KMS-11 (cell line): Measurements from ENCODE around the gene ZNF665.
"Not testable (repeated sequence)": the region's sequence is repeated elsewhere in the genome, so short reads cannot be mapped to it uniquely, and the experiment has no call there.

Experiments
- H2AFZ ChIP-seq: fragments of 200-600 bp; sonication (generic); 2 replicates; pipeline ENCODE4 v1.6.1; 2016; ENCODE audit warnings: antibody characterized with exemption, mixed run types, low read depth
- H3K27ac ChIP-seq: fragments of 200-600 bp; sonication (generic); 2 replicates; pipeline ENCODE4 v1.6.1; 2016; ENCODE audit warnings: mild to moderate bottlenecking, mixed run types
- H3K27me3 ChIP-seq: fragments of 200-600 bp; sonication (generic); 2 replicates; pipeline ENCODE4 v1.6.1; 2017; ENCODE audit warnings: mild to moderate bottlenecking, low read depth, mixed run types, moderate library complexity; ENCODE audit not compliant: insufficient read depth
- H3K36me3 ChIP-seq: fragments of 200-600 bp; sonication (generic); 2 replicates; pipeline ENCODE4 v1.6.1; 2017; ENCODE audit warnings: mild to moderate bottlenecking, mixed run types; ENCODE audit not compliant: insufficient read depth
- H3K4me1 ChIP-seq: fragments of 200-600 bp; sonication (generic); 2 replicates; pipeline ENCODE4 v1.6.1; 2016; ENCODE audit warnings: mild to moderate bottlenecking, low read depth, mixed run types; ENCODE audit not compliant: poor library complexity, severe bottlenecking
- H3K4me2 ChIP-seq: fragments of 200-600 bp; sonication (generic); 2 replicates; pipeline ENCODE4 v1.7.0; 2016; ENCODE audit warnings: mild to moderate bottlenecking, mixed run types
- H3K4me3 ChIP-seq: fragments of 200-600 bp; sonication (generic); IDR thresholded peaks from 2 replicates; pipeline ENCODE4 v1.6.1; 2017; ENCODE audit warnings: low read depth, low read length, mixed read lengths; ENCODE audit not compliant: insufficient read depth
- H3K79me2 ChIP-seq: fragments of 200-600 bp; sonication (generic); 2 replicates; pipeline ENCODE4 v1.6.1; 2016; ENCODE audit warnings: low read depth, mixed run types; ENCODE audit not compliant: insufficient read depth
- H3K9ac ChIP-seq: fragments of 200-600 bp; sonication (generic); 2 replicates; pipeline ENCODE4 v1.6.1; 2016; ENCODE audit warnings: mild to moderate bottlenecking, mixed run types
- H4K20me1 ChIP-seq: fragments of 200-600 bp; sonication (generic); 2 replicates; pipeline ENCODE4 v1.6.1; 2016; ENCODE audit warnings: mild to moderate bottlenecking, mixed run types; ENCODE audit not compliant: insufficient read depth
- TF ChIP-seq, protein P1 (sequence below): fragments of 200-600 bp; sonication (generic); conservative IDR thresholded peaks from 2 replicates; pipeline ENCODE4 v1.6.1; 2017; ENCODE audit warnings: low read depth, mild to moderate bottlenecking, antibody characterized with exemption, low read length, moderate library complexity, mixed read lengths

Gene ZNF665

DNA sequence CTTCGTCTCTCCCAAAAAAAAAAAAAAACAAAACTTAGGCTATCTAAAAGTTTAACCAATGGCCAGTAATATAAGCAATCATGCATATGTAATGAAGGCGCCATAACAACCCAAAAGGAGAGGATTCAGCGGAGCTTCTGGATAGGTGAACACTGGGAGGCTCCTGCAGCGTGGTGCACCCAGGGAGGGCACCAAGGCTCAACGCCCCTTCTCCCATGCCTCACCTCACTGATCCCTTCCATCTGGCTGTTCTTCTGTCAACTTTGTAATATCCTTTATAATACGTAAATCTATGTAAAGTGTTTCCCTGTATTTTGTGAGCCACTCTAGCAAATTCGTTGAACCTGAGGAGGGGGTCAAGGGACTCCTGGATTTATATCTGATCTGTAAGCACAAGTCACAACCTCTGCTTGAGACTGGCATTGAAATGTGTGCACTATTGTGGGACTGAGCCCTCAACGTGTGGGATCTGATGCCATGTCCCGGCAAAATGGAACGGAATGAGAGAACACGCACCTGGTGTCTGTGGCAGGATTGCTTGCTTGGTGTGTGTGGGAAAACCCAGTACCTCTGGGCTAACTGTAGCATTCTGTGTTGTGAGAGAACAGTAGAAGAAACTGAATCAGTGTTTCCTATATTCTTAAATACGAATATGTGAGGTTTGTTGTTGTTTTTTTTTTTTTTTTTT is 521 bp upstream of the ZNF665 start:
- no peak overlapping the region for H3K4me3 ChIP-seq
- no peaks in the 10 kb centered on the region for H3K79me2 ChIP-seq
- H3K4me2 ChIP-seq: no peak overlapping the region
- H3K27me3 ChIP-seq: no peaks in the 10 kb centered on the region
- no peak overlapping the region for H3K9ac ChIP-seq
- TF ChIP-seq, protein P1, sequence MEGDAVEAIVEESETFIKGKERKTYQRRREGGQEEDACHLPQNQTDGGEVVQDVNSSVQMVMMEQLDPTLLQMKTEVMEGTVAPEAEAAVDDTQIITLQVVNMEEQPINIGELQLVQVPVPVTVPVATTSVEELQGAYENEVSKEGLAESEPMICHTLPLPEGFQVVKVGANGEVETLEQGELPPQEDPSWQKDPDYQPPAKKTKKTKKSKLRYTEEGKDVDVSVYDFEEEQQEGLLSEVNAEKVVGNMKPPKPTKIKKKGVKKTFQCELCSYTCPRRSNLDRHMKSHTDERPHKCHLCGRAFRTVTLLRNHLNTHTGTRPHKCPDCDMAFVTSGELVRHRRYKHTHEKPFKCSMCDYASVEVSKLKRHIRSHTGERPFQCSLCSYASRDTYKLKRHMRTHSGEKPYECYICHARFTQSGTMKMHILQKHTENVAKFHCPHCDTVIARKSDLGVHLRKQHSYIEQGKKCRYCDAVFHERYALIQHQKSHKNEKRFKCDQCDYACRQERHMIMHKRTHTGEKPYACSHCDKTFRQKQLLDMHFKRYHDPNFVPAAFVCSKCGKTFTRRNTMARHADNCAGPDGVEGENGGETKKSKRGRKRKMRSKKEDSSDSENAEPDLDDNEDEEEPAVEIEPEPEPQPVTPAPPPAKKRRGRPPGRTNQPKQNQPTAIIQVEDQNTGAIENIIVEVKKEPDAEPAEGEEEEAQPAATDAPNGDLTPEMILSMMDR: no peak
- H3K27ac ChIP-seq: no peak overlapping the region
- H2AFZ ChIP-seq: no peak overlapping the region
- H3K4me1 ChIP-seq: no peaks in the 10 kb centered on the region
- H4K20me1 ChIP-seq: no peaks in the 10 kb centered on the region
- H3K36me3 ChIP-seq: no peaks in the 10 kb centered on the region

DNA sequence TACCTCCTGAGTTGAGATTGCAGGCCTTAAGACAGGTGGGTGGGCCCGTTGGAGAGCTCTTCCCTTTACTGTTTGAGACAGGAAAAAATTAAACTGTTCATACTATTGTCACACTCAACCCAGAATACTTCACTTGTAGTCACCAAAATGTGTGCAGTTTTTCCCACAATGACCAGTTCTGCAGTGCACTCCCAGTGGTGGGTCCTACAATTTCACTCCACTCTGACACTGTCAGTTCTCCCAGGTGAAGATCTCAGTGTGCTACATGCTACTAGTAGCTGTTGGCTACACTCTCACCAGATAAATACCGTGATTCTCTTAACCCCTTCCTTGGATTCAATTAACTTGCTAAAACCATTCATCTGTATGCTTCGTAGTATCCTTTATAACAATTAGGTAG is 2.9 kb downstream of the ZNF665 start:
- no peaks in the 10 kb centered on the region for H3K4me1 ChIP-seq
- TF ChIP-seq, protein P1: no peak
- H3K4me2 ChIP-seq: no peak overlapping the region
- no peak overlapping the region for H3K4me3 ChIP-seq
- no peak overlapping the region for H2AFZ ChIP-seq
- no peaks in the 10 kb centered on the region for H3K79me2 ChIP-seq
- H3K36me3 ChIP-seq: no peaks in the 10 kb centered on the region
- H4K20me1 ChIP-seq: no peaks in the 10 kb centered on the region
- no peaks in the 10 kb centered on the region for H3K27me3 ChIP-seq
- no peak overlapping the region for H3K27ac ChIP-seq
- H3K9ac ChIP-seq: no peak overlapping the region

DNA sequence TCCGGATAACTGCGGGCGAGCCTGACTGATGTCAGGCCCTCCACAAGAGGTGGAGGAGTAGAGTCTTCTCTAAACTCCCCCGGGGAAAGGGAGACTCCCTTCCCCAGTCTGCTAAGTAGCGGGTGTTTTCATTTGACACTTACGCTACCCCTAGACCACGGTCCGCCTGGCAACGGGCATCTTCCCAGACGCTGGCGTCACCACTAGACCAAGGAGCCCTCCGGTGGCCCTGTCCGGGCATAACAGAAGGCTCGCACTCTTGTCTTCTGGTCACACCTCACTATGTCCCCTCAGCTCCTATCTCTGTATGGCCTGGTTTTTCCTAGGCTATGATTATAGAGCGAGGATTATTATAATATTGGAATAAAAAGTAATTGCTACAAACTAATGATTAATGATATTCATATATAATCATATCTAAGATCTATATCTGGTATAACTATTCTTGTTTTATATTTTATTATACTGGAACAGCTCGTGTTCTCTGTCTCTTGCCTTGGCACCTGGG is 3.4 kb downstream of the ZNF665 start:
- H3K27ac ChIP-seq, H3K27me3 ChIP-seq, H3K4me1 ChIP-seq, H3K79me2 ChIP-seq, H3K36me3 ChIP-seq, H4K20me1 ChIP-seq, H3K4me2 ChIP-seq, H2AFZ ChIP-seq, H3K4me3 ChIP-seq, H3K9ac ChIP-seq: not testable (repeated sequence)

DNA sequence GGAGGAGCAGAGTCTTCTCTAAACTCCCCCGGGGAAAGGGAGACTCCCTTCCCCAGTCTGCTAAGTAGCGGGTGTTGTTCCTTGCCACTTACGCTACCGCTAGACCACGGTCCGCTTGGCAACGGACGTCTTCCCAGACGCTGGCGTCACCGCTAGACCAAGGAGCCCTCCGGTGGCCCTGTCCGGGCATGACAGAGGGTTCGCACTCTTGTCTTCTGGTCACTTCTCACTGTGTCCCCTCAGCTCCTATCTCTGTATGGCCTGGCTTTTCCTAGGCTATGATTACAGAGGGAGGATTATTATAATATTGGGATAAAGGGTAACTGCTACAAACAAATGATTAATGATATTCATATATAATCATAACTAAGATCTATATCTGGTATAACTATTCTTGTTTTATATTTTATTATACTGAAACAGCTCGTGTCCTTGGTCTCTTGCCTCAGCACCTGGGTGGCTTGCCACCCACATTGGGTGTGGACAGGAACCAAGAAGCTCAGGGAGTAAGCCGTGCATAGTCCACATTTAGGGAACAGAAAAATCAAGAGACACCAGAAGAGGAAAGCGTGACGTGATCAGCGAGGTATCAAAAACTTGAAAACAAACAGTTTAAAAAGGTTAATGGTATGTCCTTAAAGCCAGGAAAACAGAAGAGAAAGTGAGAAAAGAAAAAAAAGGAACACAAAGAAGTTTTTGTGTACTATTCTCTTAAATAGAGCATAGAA is 7.8 kb downstream of the ZNF665 start:
- not testable (repeated sequence) for H3K36me3 ChIP-seq, H3K79me2 ChIP-seq, H3K27ac ChIP-seq, H3K9ac ChIP-seq, H3K27me3 ChIP-seq, H3K4me2 ChIP-seq, H3K4me1 ChIP-seq, H4K20me1 ChIP-seq, H2AFZ ChIP-seq, H3K4me3 ChIP-seq

DNA sequence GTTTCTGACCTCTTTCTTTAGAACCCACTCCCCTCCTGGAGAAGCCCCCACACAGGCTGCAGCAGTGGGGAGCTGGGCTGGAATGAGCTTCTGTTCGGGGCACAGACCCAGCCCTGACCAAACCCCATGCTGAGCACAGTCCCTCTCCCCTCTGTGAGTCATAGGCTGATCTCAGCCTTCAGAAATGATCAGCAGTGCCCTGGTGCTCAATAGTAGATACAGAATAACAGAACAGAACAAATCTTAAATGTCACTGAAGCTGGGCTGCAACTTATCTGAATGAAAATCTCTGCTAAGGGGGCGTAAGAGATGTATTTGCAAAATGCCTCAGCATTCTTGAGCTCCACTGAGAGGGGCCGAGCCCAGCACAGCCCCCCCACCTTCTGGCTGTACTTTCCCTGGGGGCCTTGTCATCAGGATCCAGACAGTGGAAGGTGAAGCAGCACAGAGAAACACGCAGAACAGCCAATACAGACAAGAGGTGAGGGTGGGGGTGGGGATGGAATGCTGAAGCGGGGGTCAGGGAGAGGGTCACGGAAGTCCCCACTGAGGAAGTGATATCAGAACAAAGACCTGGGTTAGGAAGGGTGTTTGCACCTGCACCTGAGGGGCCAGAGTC is 9.9 kb downstream of the ZNF665 start:
- H3K27ac ChIP-seq: no peak overlapping the region
- H3K4me1 ChIP-seq: no peaks in the 10 kb centered on the region
- TF ChIP-seq, protein P1: no peak
- H3K79me2 ChIP-seq: no peaks in the 10 kb centered on the region
- H3K4me2 ChIP-seq: no peak overlapping the region
- no peaks in the 10 kb centered on the region for H4K20me1 ChIP-seq
- H3K9ac ChIP-seq: no peak overlapping the region
- no peaks in the 10 kb centered on the region for H3K36me3 ChIP-seq
- H3K4me3 ChIP-seq: no peak overlapping the region
- H2AFZ ChIP-seq: no peak overlapping the region
- no peaks in the 10 kb centered on the region for H3K27me3 ChIP-seq
